HepG2 (cell line): ENCODE results near the gene ENO2. TPM values are rescaled to one million over a fixed set of nuclear protein-coding genes. Genes with fewer than 3 reads are reported as not detected.

Experiments used
- ATAC-seq: fragments of 200-7000 bp; cut with Tn5 transposase; 3 replicates; pipeline ENCODE4 v1.9.1; 2020; ENCODE audit warnings: mild to moderate bottlenecking, moderate library complexity
- BruUV-seq: library from RNA; stranded (reverse); fragments of 400-500 nt; replicated peaks from 2 replicates; lab custom pipeline; 2021; lab: Mats Ljungman, UMichigan
- CTCF ChIA-PET: fragments of 300-600 bp; formaldehyde crosslinking; extraction: SDS; loops from one replicate; lab custom pipeline; 2021; ENCODE audit warnings: low total read pairs, inconsistent platforms, low intra/inter-chr PET ratio; lab: Yijun Ruan, JAX
- POLR2A ChIA-PET: fragments of 350-600 bp; sonication (Branson Sonifier 250); formaldehyde crosslinking; loops from one replicate; lab custom pipeline; 2020; ENCODE audit warnings: antibody characterized with exemption, inconsistent platforms; lab: Yijun Ruan, JAX
- DNase-seq: peaks from one replicate; pipeline ENCODE4 v3.0.0-alpha.2; 2015; ENCODE audit warnings: low spot score
- FAIRE-seq: peaks from 3 replicates; lab custom pipeline; 2011; peaks lifted over from hg19 to GRCh38; lab: Jason Lieb, UNC
- H2AFZ ChIP-seq: one replicate; pipeline ENCODE4 v1.6.1; 2011; ENCODE audit warnings: low read length, inconsistent platforms
- H3K27ac ChIP-seq: fragments of 300-600 bp; 3 replicates; pipeline ENCODE4 v1.8.0; 2011; ENCODE audit warnings: mixed run types, mild to moderate bottlenecking, mixed read lengths, low read length, inconsistent platforms; ENCODE audit not compliant: insufficient read depth; ENCODE audit errors: extremely low read length
- H3K27me3 ChIP-seq, 2 experiments: fragments of 200-600 bp in 1 of 2; 2 replicates in 1 of 2; 3 replicates in 1 of 2; pipeline versions ENCODE4 v1.6.0 to v1.8.0; 2011; ENCODE audit warnings: low read length in 2 of 2, mild to moderate bottlenecking in 2 of 2, moderate library complexity in 2 of 2, inconsistent platforms in 1 of 2; ENCODE audit not compliant: insufficient read depth in 2 of 2, control insufficient read depth in 1 of 2
- H3K36me3 ChIP-seq, 2 experiments: fragments of 200-600 bp in 1 of 2; replicated peaks in 1 of 2; 2 replicates in 1 of 2; 3 replicates in 1 of 2; pipeline versions ENCODE4 v1.5.1 to v1.8.0; 2011; ENCODE audit warnings: low read length in 2 of 2, inconsistent platforms in 1 of 2; ENCODE audit not compliant: insufficient read depth in 2 of 2, control insufficient read depth in 1 of 2
- H3K4me1 ChIP-seq: 2 replicates; pipeline ENCODE4 v1.5.1; 2012; ENCODE audit warnings: low read length, inconsistent platforms; ENCODE audit not compliant: insufficient read depth
- H3K4me2 ChIP-seq: 2 replicates; pipeline ENCODE4 v1.6.0; 2011; ENCODE audit warnings: low read depth, low read length, inconsistent platforms
- H3K4me3 ChIP-seq, 3 experiments: fragments of 200-600 bp in 1 of 3; sonication (generic), shearing (Covaris generic) in 1 of 3; replicated peaks in 1 of 3; 2 replicates each; pipeline ENCODE4 v1.5.1; 2011 to 2016; ENCODE audit warnings: low read length in 3 of 3, inconsistent platforms in 2 of 3, low read depth in 2 of 3, mild to moderate bottlenecking in 2 of 3, control low read depth in 1 of 3, mixed read lengths in 1 of 3; ENCODE audit not compliant: insufficient read depth in 1 of 3
- H3K79me2 ChIP-seq: one replicate; pipeline ENCODE4 v1.6.1; 2011; ENCODE audit warnings: low read length, inconsistent platforms; ENCODE audit not compliant: insufficient read depth
- H3K9ac ChIP-seq: 2 replicates; pipeline ENCODE4 v1.6.0; 2011; ENCODE audit warnings: mild to moderate bottlenecking, low read depth, low read length, inconsistent platforms; ENCODE audit not compliant: insufficient read depth
- H3K9me3 ChIP-seq: 2 replicates; pipeline ENCODE4 v1.5.1; 2012; ENCODE audit warnings: mild to moderate bottlenecking, low read length
- H4K20me1 ChIP-seq: 2 replicates; pipeline ENCODE4 v1.6.0; 2011; ENCODE audit warnings: inconsistent platforms, mild to moderate bottlenecking, low read length, moderate library complexity; ENCODE audit not compliant: insufficient read depth
- ARID3A ChIP-seq: IDR thresholded peaks from 2 replicates; pipeline ENCODE4 v1.6.1; 2012; ENCODE audit warnings: low read depth, low read length, improper control_type of control experiment
- JUNB ChIP-seq: sonication (generic); formaldehyde crosslinking; IDR thresholded peaks from 2 replicates; pipeline ENCODE4 v1.8.0; 2022; ENCODE audit warnings: missing genetic modification reagents, mild to moderate bottlenecking, borderline replicate concordance
- NCOA1 ChIP-seq: sonication (generic); formaldehyde crosslinking; IDR thresholded peaks from 2 replicates; pipeline ENCODE4 v1.9.0; 2021; ENCODE audit warnings: missing genetic modification reagents
- POLR2A ChIP-seq, 2 experiments: IDR thresholded peaks; 2 replicates each; pipeline ENCODE4 v1.6.1; 2011; ENCODE audit warnings: low read depth in 2 of 2, low read length in 2 of 2, mild to moderate bottlenecking in 1 of 2, moderate library complexity in 1 of 2; ENCODE audit not compliant: insufficient read depth in 1 of 2
- RFX1 ChIP-seq: fragments of 450-650 bp; IDR thresholded peaks from 2 replicates; pipeline ENCODE4 v1.6.1; 2017
- SALL2 ChIP-seq: sonication (generic); formaldehyde crosslinking; IDR thresholded peaks from 2 replicates; pipeline ENCODE4 v1.8.1; 2023; ENCODE audit warnings: mild to moderate bottlenecking, missing genetic modification reagents, inconsistent platforms
- TFAP4 ChIP-seq: sonication (generic); IDR thresholded peaks from 2 replicates; pipeline ENCODE4 v1.6.1; 2016; ENCODE audit warnings: low read depth, borderline replicate concordance
- TFDP1 ChIP-seq: IDR thresholded peaks from 2 replicates; pipeline ENCODE4 v1.6.1; 2016; ENCODE audit warnings: missing compliant biosample characterization, missing genetic modification reagents, borderline replicate concordance
- TMF1 ChIP-seq: sonication (generic); formaldehyde crosslinking; IDR thresholded peaks from 2 replicates; pipeline ENCODE4 v1.8.1; 2022; ENCODE audit warnings: low read depth, missing genetic modification reagents
- TP53 ChIP-seq: sonication (generic); formaldehyde crosslinking; conservative IDR thresholded peaks from 2 replicates; pipeline ENCODE4 v1.4.0; 2020; ENCODE audit warnings: missing genetic modification reagents
- XRCC5 ChIP-seq: fragments of 200-400 bp; formaldehyde crosslinking; optimal IDR thresholded peaks from 2 replicates; pipeline ENCODE3; 2017; ENCODE audit warnings: mild to moderate bottlenecking, low read length
- ZNF274 ChIP-seq: sonication (generic); formaldehyde crosslinking; IDR thresholded peaks from 2 replicates; pipeline ENCODE4 v1.5.1; 2020; ENCODE audit warnings: mild to moderate bottlenecking, missing genetic modification reagents
- ZNF282 ChIP-seq: fragments of 450-650 bp; IDR thresholded peaks from 2 replicates; pipeline ENCODE4 v1.6.1; 2018; ENCODE audit not compliant: partially characterized antibody
- ZNF414 ChIP-seq: sonication (generic); formaldehyde crosslinking; IDR thresholded peaks from 2 replicates; pipeline ENCODE4 v1.5.0; 2020; ENCODE audit warnings: missing genetic modification reagents
- ZNF530 ChIP-seq: sonication (generic); formaldehyde crosslinking; IDR thresholded peaks from 2 replicates; pipeline ENCODE4 v1.5.0; 2020; ENCODE audit warnings: low read depth, mild to moderate bottlenecking, missing genetic modification reagents
- ZNF770 ChIP-seq: sonication (generic); formaldehyde crosslinking; IDR thresholded peaks from 2 replicates; pipeline ENCODE4 v1.5.0; 2020; ENCODE audit warnings: mild to moderate bottlenecking, missing genetic modification reagents
- WGBS: methylation state at CpG from one replicate; pipeline ENCODE4 v1.1.6; 2017; ENCODE audit warnings: low lambda C conversion rate; 5-methylcytosine and 5-hydroxymethylcytosine counted together
- in situ Hi-C: cut with HindIII; loops from 2 replicates; pipeline ENCODE4 v1.10.0; 2017; ENCODE audit warnings: low pct_unique_long_range_greater_than_20kb; ENCODE audit not compliant: extremely low pct_ligation_motif_present
- intact Hi-C: fragments of 100-400 bp; cut with micrococcal nuclease; formaldehyde crosslinking; loops from one replicate; pipeline ENCODE4 v1.10.0; 2022; ENCODE audit not compliant: unreplicated experiment
- polyA plus RNA-seq, 8 experiments: library from polyadenylated mRNA; depleted of rRNA in 3 of 8; stranded (reverse) in 7 of 8; unstranded in 1 of 8; fragments of >200 nt; fragmentation: Illumina TruSeq in 4 of 8; extraction: Trizol in 4 of 8; gene quantifications; 2 replicates each; pipeline versions ENCODE4 v1.2.1 to v1.2.3, GENCODE V29; 2011 to 2016; ENCODE audit warnings: low read depth in 4 of 8, missing spikeins in 1 of 8, mixed read lengths in 1 of 8; ENCODE audit not compliant: insufficient read depth in 1 of 8
- total RNA-seq, 5 experiments: library from RNA; depleted of rRNA; stranded (reverse); fragments of >200 nt; fragmentation: Illumina TruSeq; extraction: Trizol; gene quantifications; 2 replicates each; pipeline ENCODE4 v1.2.3, GENCODE V29; 2016; ENCODE audit warnings: low read depth in 1 of 5
- TF ChIP-seq, protein P1 (sequence below): IDR thresholded peaks from 2 replicates; pipeline ENCODE4 v1.6.1; 2016

ENO2 gene
- total and polyA plus RNA-seq, 2 of the 13 experiments (the other 11 are each of a cell fraction or from before 2014, with no cell fraction given), result 19.3 to 136 TPM

DNA sequence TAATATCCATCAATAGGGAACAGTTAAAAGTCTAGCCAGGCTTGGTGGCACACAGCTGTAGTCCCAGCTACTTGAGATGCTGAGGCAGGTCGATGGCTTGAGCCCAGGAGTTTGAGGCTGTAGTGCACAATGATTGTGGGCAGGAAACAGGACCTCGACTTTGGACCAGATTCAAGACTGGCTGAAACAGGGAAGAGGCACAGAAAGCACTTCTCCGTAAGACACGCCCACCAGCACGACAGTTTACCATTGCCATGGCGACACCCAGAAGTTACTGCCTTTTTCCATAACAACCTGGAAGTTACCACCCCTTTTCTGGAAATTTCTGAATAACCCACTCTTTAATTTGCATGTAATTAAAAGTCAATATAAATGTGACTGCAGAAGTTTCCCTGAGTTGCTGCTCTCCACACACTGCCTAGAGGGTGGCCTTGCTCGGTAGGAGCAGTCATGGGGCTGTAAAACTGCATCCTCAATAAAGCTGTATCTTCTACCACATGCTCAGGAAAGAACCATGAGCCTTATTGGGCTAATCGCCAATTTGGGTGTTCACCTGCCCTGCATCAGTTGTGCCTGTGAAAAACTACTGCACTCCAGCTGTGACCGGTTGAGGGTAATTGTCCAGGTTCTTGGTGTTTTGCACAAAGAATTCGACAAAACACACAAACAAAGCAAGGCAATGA, 14.4 kb upstream of the ENO2 start:
- Histone ChIP-seq H3K4me3 (peak overlapping the region in 1 of 3 experiments; percentile 1; a peak in 1 of 6 replicates), H3K4me2 (peak overlapping the region; percentile 40), H3K79me2 (no peaks in the 10 kb centered on the region), H4K20me1 (no peaks in the 10 kb centered on the region), H2AFZ (no peak overlapping the region), H3K27me3 (no peaks in the 10 kb centered on the region), H3K4me1 (peaks cover 58% of the 10 kb centered on the region), H3K27ac (peak overlapping the region; percentile 69), H3K9ac (peak overlapping the region; percentile 62), H3K36me3 (no peaks in the 10 kb centered on the region), H3K9me3 (no peaks in the 10 kb centered on the region)
- DNase-seq (peak; percentile 78), ATAC-seq (peak; percentile 70), FAIRE-seq (peak; percentile 68)
- CTCF ChIA-PET, result no interaction called here
- WGBS, result 28% methylated on average over 10 of the region's 10 CpGs
- BruUV-seq, result no TSS peak
- in situ Hi-C loops (no loop called here), intact Hi-C loops (no loop called here)
- POLR2A ChIA-PET, result interaction anchor here (1.1 to 3.1 kb wide), 5 partner anchors 8 to 44 kb away, joined by 3 to 12 read pairs (median 9); partner anchors contain the start of genes C12orf57, RNU7-1 and TPI1
- TF ChIP-seq TFDP1 (CRISPR knock-in tag) (no peak), TFAP4 (no peak), ZNF274 (CRISPR knock-in tag) (no peak), JUNB (CRISPR knock-in tag) (no peak), TMF1 (no peak), SALL2 (no peak), XRCC5 (no peak), POLR2A (IDR thresholded peaks at IDR 0.05; ENCODE audit: insufficient read depth in 1 of 2, low read depth in 2 of 2, low read length in 2 of 2) (peak in 1 of 2 experiments; percentile 24; a peak in 1 of 4 replicates), ARID3A (no peak), NCOA1 (CRISPR knock-in tag) (no peak), RFX1 (peak; percentile 90), ZNF770 (CRISPR knock-in tag) (no peak), ZNF282 (no peak), TP53 (no peak), ZNF530 (CRISPR knock-in tag) (no peak), ZNF414 (CRISPR knock-in tag) (no peak)
- TF ChIP-seq, protein P1, sequence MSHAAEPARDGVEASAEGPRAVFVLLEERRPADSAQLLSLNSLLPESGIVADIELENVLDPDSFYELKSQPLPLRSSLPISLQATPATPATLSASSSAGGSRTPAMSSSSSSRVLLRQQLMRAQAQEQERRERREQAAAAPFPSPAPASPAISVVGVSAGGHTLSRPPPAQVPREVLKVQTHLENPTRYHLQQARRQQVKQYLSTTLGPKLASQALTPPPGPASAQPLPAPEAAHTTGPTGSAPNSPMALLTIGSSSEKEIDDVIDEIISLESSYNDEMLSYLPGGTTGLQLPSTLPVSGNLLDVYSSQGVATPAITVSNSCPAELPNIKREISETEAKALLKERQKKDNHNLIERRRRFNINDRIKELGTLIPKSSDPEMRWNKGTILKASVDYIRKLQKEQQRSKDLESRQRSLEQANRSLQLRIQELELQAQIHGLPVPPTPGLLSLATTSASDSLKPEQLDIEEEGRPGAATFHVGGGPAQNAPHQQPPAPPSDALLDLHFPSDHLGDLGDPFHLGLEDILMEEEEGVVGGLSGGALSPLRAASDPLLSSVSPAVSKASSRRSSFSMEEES, result no peak
